Fibroblast of lung (primary cell): ENCODE measurements around the gene BBS2.

Experiments used
- CTCF ChIP-seq, 2 donors: IDR thresholded peaks in 1 of 2; conservative IDR thresholded peaks in 1 of 2; 1 replicate in 1 of 2; 2 replicates in 1 of 2; pipeline ENCODE4 v1.5.1; 2011 to 2012; ENCODE audit warnings: low read length in 2 of 2, control low read depth in 1 of 2, inconsistent platforms in 1 of 2, low read depth in 1 of 2, mild to moderate bottlenecking in 1 of 2
- EZH2 ChIP-seq: IDR thresholded peaks from 2 replicates; pipeline ENCODE4 v1.5.1; 2012; ENCODE audit warnings: low read length, control low read depth, mild to moderate bottlenecking; ENCODE audit errors: missing control alignments

- no peak for TF ChIP-seq EZH2
- no peak for TF ChIP-seq CTCF (conservative IDR thresholded peaks at IDR 0.05 in 1 of 2, IDR thresholded peaks at IDR 0.05 in 1 of 2; ENCODE audit: low read depth in 1 of 2, low read length in 2 of 2)
Observed at GRCh38 chr16:56488035-56488434, 31.8 kb downstream of the BBS2 start.
